Glutamatergic neuron (in vitro differentiated cells): ENCODE data around the gene VWA3A. TPM values are rescaled to one million over a fixed set of nuclear protein-coding genes. Genes with fewer than 3 reads are reported as not detected.
A peak's percentile ranks its signal among the peaks of the same experiment; 100 is the strongest.

Experiments
- DNase-seq: peaks from one replicate; pipeline ENCODE4 v3.0.0; 2022
- H3K27ac Mint-ChIP-seq: one replicate; pipeline ENCODE4 v1.8.0; 2020; ENCODE audit warnings: mild to moderate bottlenecking, mixed read lengths, inconsistent platforms; ENCODE audit not compliant: unreplicated experiment
- H3K27me3 Mint-ChIP-seq: one replicate; pipeline ENCODE4 v1.8.0; 2020; ENCODE audit warnings: mild to moderate bottlenecking, moderate library complexity, mixed read lengths, inconsistent platforms; ENCODE audit not compliant: unreplicated experiment
- H3K36me3 Mint-ChIP-seq: one replicate; pipeline ENCODE4 v1.8.0; 2020; ENCODE audit warnings: mild to moderate bottlenecking, mixed read lengths, inconsistent platforms; ENCODE audit not compliant: unreplicated experiment
- H3K4me1 Mint-ChIP-seq: one replicate; pipeline ENCODE4 v1.8.0; 2020; ENCODE audit warnings: mild to moderate bottlenecking, low read depth, mixed read lengths, inconsistent platforms; ENCODE audit not compliant: unreplicated experiment
- H3K4me3 Mint-ChIP-seq: one replicate; pipeline ENCODE4 v1.8.0; 2020; ENCODE audit warnings: mild to moderate bottlenecking, mixed read lengths, inconsistent platforms; ENCODE audit not compliant: unreplicated experiment
- H3K9me3 Mint-ChIP-seq: one replicate; pipeline ENCODE4 v1.8.0; 2020; ENCODE audit warnings: mild to moderate bottlenecking, moderate library complexity, mixed read lengths, inconsistent platforms; ENCODE audit not compliant: unreplicated experiment
- total RNA-seq: library from RNA; stranded (reverse); fragmentation: NEBNext Ultra II Directional; extraction: Animal tissue kit (Norgen Biotek cat#: 25700); gene quantifications from one replicate; pipeline ENCODE4 v1.2.1, GENCODE V29; 2021; ENCODE audit not compliant: unreplicated experiment
- TF ChIP-seq, protein P1 (sequence below): fragments of 200-600 bp; sonication (generic); IDR thresholded peaks from one replicate; pipeline ENCODE4 v1.5.0; 2021; ENCODE audit not compliant: partially characterized antibody, unreplicated experiment

VWA3A gene
- total RNA-seq, 1 donor from 2014 or later: 0.17 TPM

DNA sequence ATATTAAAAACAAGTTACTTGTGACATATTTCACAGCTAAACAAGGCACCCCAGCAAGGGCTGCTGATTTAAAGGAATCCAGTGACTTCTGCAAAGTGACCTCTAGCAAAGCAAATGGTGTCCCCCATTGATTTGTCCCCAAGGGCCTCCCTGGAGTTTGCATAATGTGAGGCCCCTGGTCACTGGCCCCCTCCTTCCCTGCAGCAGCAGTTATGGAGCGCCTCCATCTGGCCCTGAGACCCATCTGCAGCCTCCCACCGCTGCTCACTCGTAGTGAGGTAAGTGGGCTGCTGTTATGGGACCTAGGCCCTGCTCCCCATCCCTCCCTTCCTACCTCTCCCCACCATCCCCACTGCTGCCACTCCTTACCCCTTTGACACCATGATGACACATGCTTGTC is 94.2 kb downstream of the VWA3A start:
- H3K9me3 Mint-ChIP-seq: peaks cover 5% of the 10 kb centered on the region
- TF ChIP-seq, protein P1, sequence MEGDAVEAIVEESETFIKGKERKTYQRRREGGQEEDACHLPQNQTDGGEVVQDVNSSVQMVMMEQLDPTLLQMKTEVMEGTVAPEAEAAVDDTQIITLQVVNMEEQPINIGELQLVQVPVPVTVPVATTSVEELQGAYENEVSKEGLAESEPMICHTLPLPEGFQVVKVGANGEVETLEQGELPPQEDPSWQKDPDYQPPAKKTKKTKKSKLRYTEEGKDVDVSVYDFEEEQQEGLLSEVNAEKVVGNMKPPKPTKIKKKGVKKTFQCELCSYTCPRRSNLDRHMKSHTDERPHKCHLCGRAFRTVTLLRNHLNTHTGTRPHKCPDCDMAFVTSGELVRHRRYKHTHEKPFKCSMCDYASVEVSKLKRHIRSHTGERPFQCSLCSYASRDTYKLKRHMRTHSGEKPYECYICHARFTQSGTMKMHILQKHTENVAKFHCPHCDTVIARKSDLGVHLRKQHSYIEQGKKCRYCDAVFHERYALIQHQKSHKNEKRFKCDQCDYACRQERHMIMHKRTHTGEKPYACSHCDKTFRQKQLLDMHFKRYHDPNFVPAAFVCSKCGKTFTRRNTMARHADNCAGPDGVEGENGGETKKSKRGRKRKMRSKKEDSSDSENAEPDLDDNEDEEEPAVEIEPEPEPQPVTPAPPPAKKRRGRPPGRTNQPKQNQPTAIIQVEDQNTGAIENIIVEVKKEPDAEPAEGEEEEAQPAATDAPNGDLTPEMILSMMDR: peak; percentile 12
- DNase-seq: peak; percentile 55
- H3K4me3 Mint-ChIP-seq: no peak overlapping the region
- no peak overlapping the region for H3K27ac Mint-ChIP-seq
- H3K36me3 Mint-ChIP-seq: no peaks in the 10 kb centered on the region
- peaks cover 2% of the 10 kb centered on the region for H3K27me3 Mint-ChIP-seq
- H3K4me1 Mint-ChIP-seq: peaks cover 12% of the 10 kb centered on the region

DNA sequence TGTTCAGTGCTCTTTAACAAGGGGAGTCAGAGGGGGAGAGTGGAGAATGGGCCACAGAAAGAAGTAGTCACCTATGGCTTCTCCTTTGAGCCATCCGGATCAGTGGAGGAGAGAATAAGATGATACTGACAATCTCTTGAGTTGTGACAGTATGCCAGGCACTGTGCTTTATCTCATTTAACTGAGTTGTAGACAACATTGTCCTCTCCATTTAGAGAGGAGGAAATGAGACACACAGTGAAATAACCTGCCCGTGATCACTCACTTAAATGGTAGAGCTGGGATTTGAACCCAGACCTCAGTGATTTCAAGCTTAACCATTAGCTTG is 95.9 kb downstream of the VWA3A start:
- Mint-ChIP-seq H3K36me3 (no peaks in the 10 kb centered on the region), H3K27me3 (peaks cover 2% of the 10 kb centered on the region), H3K9me3 (peaks cover 5% of the 10 kb centered on the region), H3K4me3 (peak overlapping the region; percentile 2), H3K27ac (no peak overlapping the region), H3K4me1 (peaks cover 12% of the 10 kb centered on the region)
- TF ChIP-seq, protein P1: no peak
- DNase-seq: no peak

DNA sequence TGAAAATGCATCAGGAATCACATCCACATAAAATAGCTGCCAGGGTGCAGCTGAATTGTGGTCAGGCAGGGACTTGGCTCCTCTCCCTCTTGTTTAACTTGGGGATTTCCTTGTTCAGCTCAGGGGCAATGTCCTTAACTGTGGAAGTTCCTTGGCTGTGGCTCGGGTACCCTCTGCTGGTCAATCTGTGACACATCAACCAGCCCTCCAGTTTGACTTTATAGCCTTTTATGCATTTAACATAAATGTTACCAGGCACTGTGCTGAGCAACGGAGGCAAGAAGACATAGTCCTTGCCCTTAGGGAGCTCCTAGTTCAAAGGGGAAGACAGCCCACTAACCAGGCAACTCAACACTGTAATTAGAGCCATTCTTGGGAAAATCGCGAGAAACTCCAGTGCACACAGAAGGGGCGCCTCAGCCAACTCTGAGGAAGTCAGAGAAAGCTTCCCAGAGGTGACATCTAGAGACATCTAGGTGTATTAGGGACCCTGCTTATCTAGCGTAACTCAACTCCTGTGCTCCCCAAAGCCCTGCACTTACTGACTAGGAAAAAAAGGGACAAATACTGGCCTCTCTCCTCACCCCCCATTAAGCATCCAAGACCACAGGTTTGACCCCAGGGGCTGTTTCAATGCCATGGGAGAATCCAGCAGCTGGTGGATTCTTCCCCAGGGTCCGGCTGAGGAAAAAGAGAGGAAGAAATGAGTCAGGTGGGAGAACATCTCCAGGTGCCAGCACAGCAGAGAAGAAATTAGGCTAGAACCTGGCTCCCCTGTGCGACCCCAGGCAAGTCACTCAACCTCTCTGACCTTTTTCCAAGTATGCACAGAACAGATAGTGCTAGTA is 96.5 kb downstream of the VWA3A start:
- Mint-ChIP-seq H3K36me3 (no peaks in the 10 kb centered on the region), H3K27ac (peak overlapping the region; percentile 92), H3K27me3 (peaks cover 2% of the 10 kb centered on the region), H3K9me3 (peaks cover 7% of the 10 kb centered on the region), H3K4me1 (peaks cover 12% of the 10 kb centered on the region), H3K4me3 (peak overlapping the region; percentile 96)
- TF ChIP-seq, protein P1: peak; percentile 70
- peak; percentile 63 for DNase-seq

DNA sequence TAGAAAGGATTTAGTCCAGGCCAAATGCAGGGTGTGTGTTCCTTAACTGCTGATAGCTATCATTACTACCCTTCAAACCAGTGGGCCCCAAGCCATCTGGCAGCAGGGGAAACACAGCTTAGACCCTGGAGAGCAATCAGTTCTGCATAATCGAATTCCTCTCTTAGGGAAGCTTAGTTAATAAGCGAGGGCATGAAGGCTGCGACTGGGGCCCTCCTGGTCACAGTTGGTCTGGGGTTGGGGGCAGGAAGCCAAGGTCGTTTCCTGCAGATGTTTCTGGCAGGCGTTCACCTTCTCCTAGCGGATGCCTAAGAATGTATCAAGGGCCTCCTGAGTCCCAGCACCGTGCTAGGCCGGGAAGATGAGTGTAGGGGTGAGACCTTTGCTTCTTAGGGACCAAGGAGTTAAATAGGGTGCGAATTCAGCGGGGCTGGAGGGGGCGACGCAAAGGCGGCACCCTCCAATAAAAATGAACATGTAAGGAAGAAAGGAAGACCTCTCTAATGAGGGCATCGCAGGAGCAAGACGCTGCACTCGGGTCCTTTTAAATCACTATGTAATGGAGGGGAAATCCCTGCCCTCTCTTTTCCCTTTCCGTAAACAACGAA is 97.2 kb downstream of the VWA3A start:
- Mint-ChIP-seq H3K27me3 (peaks cover 2% of the 10 kb centered on the region), H3K4me3 (peak overlapping the region; percentile 96), H3K27ac (peak overlapping the region; percentile 92), H3K4me1 (peaks cover 12% of the 10 kb centered on the region), H3K9me3 (peaks cover 7% of the 10 kb centered on the region), H3K36me3 (no peaks in the 10 kb centered on the region)
- TF ChIP-seq, protein P1: no peak
- DNase-seq: peak; percentile 68
